Ishikawa (cell line): ENCODE measurements around the gene P2RX4.

ENCODE experiments used
- CEBPB ChIP-seq: IDR thresholded peaks from 2 replicates; pipeline ENCODE4 v1.6.1; 2012
- CREB1 ChIP-seq: IDR thresholded peaks from 2 replicates; pipeline ENCODE4 v1.6.1; 2012; ENCODE audit warnings: low read depth
- EGR1 ChIP-seq: IDR thresholded peaks from 2 replicates; pipeline ENCODE4 v1.6.1; 2012
- EP300 ChIP-seq: IDR thresholded peaks from 2 replicates; pipeline ENCODE4 v1.6.1; 2012; ENCODE audit warnings: borderline replicate concordance
- FOXM1 ChIP-seq: IDR thresholded peaks from 2 replicates; pipeline ENCODE4 v1.6.1; 2012; ENCODE audit warnings: low read depth, borderline replicate concordance
- MAX ChIP-seq: IDR thresholded peaks from 2 replicates; pipeline ENCODE4 v1.6.1; 2012
- NFIC ChIP-seq: IDR thresholded peaks from 2 replicates; pipeline ENCODE4 v1.6.1; 2012
- RAD21 ChIP-seq: IDR thresholded peaks from 2 replicates; pipeline ENCODE4 v1.6.1; 2012; ENCODE audit warnings: low read depth
- REST ChIP-seq: IDR thresholded peaks from 2 replicates; pipeline ENCODE4 v1.6.1; 2012; ENCODE audit warnings: low read depth, mild to moderate bottlenecking
- TAF1 ChIP-seq: IDR thresholded peaks from 2 replicates; pipeline ENCODE4 v1.6.1; 2012; ENCODE audit warnings: low read depth, mild to moderate bottlenecking
- TCF12 ChIP-seq: IDR thresholded peaks from 2 replicates; pipeline ENCODE4 v1.6.1; 2012; ENCODE audit warnings: low read depth
- TEAD4 ChIP-seq: IDR thresholded peaks from 2 replicates; pipeline ENCODE4 v1.6.1; 2012
- YY1 ChIP-seq: IDR thresholded peaks from 2 replicates; pipeline ENCODE4 v1.6.1; 2012; ENCODE audit warnings: low read depth
- ZBTB7A ChIP-seq: IDR thresholded peaks from 2 replicates; pipeline ENCODE4 v1.6.1; 2012; ENCODE audit warnings: low read depth
- TF ChIP-seq, protein P1 (sequence below): IDR thresholded peaks from 2 replicates; pipeline ENCODE4 v1.6.1; 2012

The P2RX4 gene

DNA sequence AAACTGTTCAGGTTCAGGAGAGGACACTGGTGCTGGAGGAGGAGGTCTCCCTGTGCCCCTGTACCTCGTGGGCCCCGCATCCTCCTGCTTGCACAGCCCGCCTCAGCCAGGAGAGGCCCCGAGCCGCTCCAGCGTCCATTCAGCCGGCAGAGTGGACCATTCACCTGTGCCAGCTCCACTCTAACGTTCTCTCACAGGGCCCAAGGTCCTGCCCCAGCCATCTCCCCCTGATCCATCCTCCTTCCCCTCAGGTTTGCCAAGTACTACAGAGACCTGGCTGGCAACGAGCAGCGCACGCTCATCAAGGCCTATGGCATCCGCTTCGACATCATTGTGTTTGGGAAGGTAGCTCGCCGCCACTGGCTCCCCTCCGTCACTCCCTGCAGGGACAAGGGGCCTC, 22.2 kb downstream of the P2RX4 start:
- no peak for TF ChIP-seq NFIC
- TF ChIP-seq EP300 = no peak
- TF ChIP-seq, protein P1, sequence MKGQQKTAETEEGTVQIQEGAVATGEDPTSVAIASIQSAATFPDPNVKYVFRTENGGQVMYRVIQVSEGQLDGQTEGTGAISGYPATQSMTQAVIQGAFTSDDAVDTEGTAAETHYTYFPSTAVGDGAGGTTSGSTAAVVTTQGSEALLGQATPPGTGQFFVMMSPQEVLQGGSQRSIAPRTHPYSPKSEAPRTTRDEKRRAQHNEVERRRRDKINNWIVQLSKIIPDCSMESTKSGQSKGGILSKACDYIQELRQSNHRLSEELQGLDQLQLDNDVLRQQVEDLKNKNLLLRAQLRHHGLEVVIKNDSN = no peak
- TF ChIP-seq RAD21 = no peak
- no peak for TF ChIP-seq ZBTB7A
- TF ChIP-seq CEBPB = no peak
- TF ChIP-seq TCF12 = no peak
- TF ChIP-seq TAF1 = no peak
- TF ChIP-seq MAX = no peak
- no peak for TF ChIP-seq YY1
- no peak for TF ChIP-seq EGR1
- TF ChIP-seq REST = no peak
- TF ChIP-seq TEAD4 = no peak
- no peak for TF ChIP-seq CREB1
- no peak for TF ChIP-seq FOXM1

- TF ChIP-seq EP300 = no peak
- TF ChIP-seq RAD21 = no peak
- TF ChIP-seq, protein P1 = no peak
- TF ChIP-seq NFIC = no peak
- TF ChIP-seq TEAD4 = no peak
- TF ChIP-seq EGR1 = no peak
- TF ChIP-seq REST = no peak
- no peak for TF ChIP-seq ZBTB7A
- no peak for TF ChIP-seq TAF1
- no peak for TF ChIP-seq FOXM1
- TF ChIP-seq MAX = no peak
- no peak for TF ChIP-seq CEBPB
- TF ChIP-seq YY1 = no peak
- TF ChIP-seq TCF12 = no peak
- TF ChIP-seq CREB1 = no peak
Observed at GRCh38 chr12:121232977-121233627, 23.2 kb downstream of the P2RX4 start.

GRCh38 chr12:121233628-121234020, 23.7 kb downstream of the P2RX4 start:
- no peak for TF ChIP-seq TAF1
- no peak for TF ChIP-seq EP300
- TF ChIP-seq TCF12 = no peak
- TF ChIP-seq CREB1 = no peak
- no peak for TF ChIP-seq REST
- no peak for TF ChIP-seq YY1
- no peak for TF ChIP-seq EGR1
- no peak for TF ChIP-seq MAX
- no peak for TF ChIP-seq RAD21
- TF ChIP-seq TEAD4 = no peak
- TF ChIP-seq, protein P1 = no peak
- no peak for TF ChIP-seq NFIC
- no peak for TF ChIP-seq FOXM1
- TF ChIP-seq ZBTB7A = no peak
- no peak for TF ChIP-seq CEBPB

DNA sequence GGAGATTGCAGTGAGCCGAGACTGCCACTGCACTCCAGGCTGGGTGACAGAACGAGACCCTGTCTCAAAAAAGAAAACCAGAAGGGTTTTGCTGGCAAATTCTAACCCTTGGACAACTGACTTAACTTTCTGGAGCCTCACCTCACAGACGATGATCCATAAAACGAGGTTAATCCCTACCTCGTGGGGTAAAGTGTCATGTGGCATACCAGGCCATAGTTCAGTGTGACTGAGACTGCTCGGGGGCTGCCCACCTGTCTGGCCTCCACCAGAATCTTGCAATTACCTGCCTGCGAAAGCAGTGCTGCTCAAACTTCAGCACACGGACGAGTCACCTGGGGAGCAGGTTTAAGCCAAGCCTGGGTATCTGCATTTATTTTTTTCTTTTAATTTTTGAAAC, 26.8 kb downstream of the P2RX4 start:
- TF ChIP-seq EGR1 (no peak), CREB1 (no peak), FOXM1 (no peak), EP300 (no peak), RAD21 (no peak), ZBTB7A (no peak), YY1 (no peak), TAF1 (no peak)
